Activated CD8-positive, alpha-beta T cell treated with anti-CD3 and anti-CD28 coated beads for 36 hours (primary cell): ENCODE results near the gene CAPN12. TPM values are rescaled to one million over a fixed set of nuclear protein-coding genes. Genes with fewer than 3 reads are reported as not detected.
"Not testable (repeated sequence)": the region's sequence is repeated elsewhere in the genome, so short reads cannot be mapped to it uniquely, and the experiment has no call there.

Source experiments
- ATAC-seq: fragments of 200-7000 bp; cut with Tn5 transposase; one replicate; pipeline ENCODE4 v1.10.0; 2021; ENCODE audit warnings: mild to moderate bottlenecking, moderate library complexity
- CTCF ChIA-PET: fragments of 350-600 bp; sonication (Branson Sonifier 250); formaldehyde crosslinking; loops from one replicate; lab custom pipeline; 2021; ENCODE audit warnings: antibody characterized with exemption; lab: Charles Lee
- POLR2A ChIA-PET: fragments of 350-600 bp; sonication (Branson Sonifier 250); formaldehyde crosslinking; loops from one replicate; lab custom pipeline; 2021; ENCODE audit warnings: antibody characterized with exemption; lab: Charles Lee
- DNase-seq: peaks from one replicate; pipeline ENCODE4 v3.0.0-alpha.2; 2020
- H3K27ac Mint-ChIP-seq: one replicate; pipeline ENCODE4 v1.8.0; 2021; ENCODE audit warnings: mild to moderate bottlenecking, mixed read lengths
- H3K27me3 Mint-ChIP-seq: one replicate; pipeline ENCODE4 v1.8.0; 2021; ENCODE audit warnings: mixed read lengths
- H3K36me3 Mint-ChIP-seq: one replicate; pipeline ENCODE4 v1.8.0; 2021; ENCODE audit warnings: low read depth, mixed read lengths
- H3K4me1 Mint-ChIP-seq: one replicate; pipeline ENCODE4 v1.8.0; 2021; ENCODE audit warnings: low read depth, mixed read lengths
- H3K4me3 Mint-ChIP-seq: one replicate; pipeline ENCODE4 v1.8.0; 2021; ENCODE audit warnings: mild to moderate bottlenecking, moderate library complexity, mixed read lengths
- H3K9me3 Mint-ChIP-seq: one replicate; pipeline ENCODE4 v1.8.0; 2021; ENCODE audit warnings: mixed read lengths
- intact Hi-C: fragments of 100-400 bp; cut with micrococcal nuclease; formaldehyde crosslinking; loops from one replicate; pipeline ENCODE4 v1.10.0; 2022
- total RNA-seq, 2 experiments: library from RNA; stranded (reverse); gene quantifications; one replicate each; pipeline ENCODE4 v1.2.3, GENCODE V29; 2021
- TF ChIP-seq, protein P1 (sequence below): fragments of 200-600 bp; IDR thresholded peaks from one replicate; pipeline ENCODE4 v1.8.0; 2022; ENCODE audit warnings: antibody characterized with exemption, mild to moderate bottlenecking

CAPN12 gene
- total RNA-seq, 2 experiments from 2014 or later = 19.6 to 22.7 TPM

DNA sequence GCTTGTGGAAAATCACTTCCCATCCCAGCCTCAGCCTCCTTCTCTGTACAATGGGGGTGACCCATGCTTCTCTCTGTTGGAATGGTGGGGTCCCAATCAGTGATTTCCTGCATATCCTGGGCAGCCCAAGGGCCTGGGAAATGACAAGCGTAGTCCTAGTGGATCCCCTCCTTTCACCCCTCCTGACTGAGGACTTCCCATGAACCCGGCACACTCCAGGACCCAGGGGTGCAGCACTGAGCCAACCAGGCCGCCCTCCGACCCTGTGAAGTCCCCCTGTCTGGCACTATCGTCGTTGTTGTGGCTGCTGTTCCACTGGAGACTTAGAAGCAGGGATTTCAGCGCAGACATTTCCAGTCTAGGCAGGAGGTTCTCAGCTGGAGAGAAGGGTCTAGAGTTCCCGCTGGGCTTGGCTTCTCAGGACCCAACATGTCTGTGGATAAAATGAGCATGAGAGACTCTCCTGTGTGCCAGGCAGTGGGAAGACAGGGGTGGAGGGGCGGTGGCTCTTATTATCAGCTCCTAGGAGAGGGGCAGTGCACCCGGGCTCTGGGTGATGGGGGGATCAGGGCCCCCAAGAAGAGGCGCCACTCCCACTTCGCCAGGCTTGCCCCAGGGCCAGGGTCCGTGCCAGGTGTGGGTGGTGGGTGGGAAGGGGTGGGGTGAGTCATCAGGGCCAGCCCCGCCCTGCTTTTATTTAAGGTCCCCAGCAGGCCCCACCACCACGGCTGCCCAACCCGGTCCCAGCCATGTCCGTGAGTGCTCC lies 44.4 kb upstream of the CAPN12 start, which contains the start of gene LGALS7B:
TSS of gene LGALS7B (plus strand) at position 723 of the 766 bp plus-strand sequence. CDS start at position 750, 27 bp downstream.
- ATAC-seq (no peak), DNase-seq (no peak)
- Mint-ChIP-seq H3K27ac (no peak within 1 kb of the TSS), H3K27me3 (peaks cover 2% of the 10 kb centered on the region), H3K9me3 (no peaks in the 10 kb centered on the region), H3K36me3 (no peaks in the 10 kb centered on the region), H3K4me3 (no peak within 1 kb of the TSS), H3K4me1 (peaks cover 5% of the 10 kb centered on the region)
- POLR2A ChIA-PET = no interaction called here
- intact Hi-C loops = no loop called here
- CTCF ChIA-PET = no interaction called here
- TF ChIP-seq, protein P1, sequence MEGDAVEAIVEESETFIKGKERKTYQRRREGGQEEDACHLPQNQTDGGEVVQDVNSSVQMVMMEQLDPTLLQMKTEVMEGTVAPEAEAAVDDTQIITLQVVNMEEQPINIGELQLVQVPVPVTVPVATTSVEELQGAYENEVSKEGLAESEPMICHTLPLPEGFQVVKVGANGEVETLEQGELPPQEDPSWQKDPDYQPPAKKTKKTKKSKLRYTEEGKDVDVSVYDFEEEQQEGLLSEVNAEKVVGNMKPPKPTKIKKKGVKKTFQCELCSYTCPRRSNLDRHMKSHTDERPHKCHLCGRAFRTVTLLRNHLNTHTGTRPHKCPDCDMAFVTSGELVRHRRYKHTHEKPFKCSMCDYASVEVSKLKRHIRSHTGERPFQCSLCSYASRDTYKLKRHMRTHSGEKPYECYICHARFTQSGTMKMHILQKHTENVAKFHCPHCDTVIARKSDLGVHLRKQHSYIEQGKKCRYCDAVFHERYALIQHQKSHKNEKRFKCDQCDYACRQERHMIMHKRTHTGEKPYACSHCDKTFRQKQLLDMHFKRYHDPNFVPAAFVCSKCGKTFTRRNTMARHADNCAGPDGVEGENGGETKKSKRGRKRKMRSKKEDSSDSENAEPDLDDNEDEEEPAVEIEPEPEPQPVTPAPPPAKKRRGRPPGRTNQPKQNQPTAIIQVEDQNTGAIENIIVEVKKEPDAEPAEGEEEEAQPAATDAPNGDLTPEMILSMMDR = no peak

DNA sequence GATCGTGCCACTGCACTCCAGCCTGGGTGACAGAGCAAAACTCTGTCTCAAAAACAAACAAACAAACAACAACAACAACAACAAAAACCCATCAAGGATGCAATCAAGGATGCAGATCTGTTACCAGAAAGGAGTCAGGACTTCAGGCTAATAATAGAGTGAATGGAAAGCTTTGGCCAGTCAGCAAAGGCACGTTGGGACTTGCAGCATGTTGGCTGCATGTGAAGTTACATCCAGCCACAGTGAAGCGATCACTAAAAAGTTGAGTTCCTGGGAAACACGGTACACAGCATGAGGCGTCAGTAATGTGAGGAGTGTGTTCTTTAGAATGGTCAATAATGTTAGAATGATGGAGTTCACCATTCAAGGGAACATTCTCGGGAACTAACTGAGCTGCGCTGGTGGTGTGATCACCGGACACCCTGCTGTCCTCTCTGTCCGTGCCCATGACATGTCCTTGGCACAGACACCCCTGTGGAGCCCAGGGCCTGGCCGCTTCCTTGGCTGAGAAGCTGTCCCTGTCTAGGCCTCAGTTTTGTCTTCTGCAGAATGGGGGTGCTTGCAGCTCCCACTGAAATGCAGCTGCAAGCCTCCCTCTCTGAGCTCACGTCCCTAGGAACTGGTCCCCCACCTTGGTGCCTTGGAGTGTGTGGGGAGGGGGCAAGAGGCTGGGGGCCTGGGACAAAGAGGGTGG lies 42.4 kb upstream of the CAPN12 start:
- intact Hi-C loops = no loop called here
- no peak for DNase-seq
- TF ChIP-seq, protein P1 = no peak
- Mint-ChIP-seq H3K4me3 (no peak overlapping the region), H3K9me3 (no peaks in the 10 kb centered on the region), H3K27me3 (no peaks in the 10 kb centered on the region), H3K27ac (peak overlapping the region; percentile 46), H3K4me1 (no peaks in the 10 kb centered on the region), H3K36me3 (no peaks in the 10 kb centered on the region)
- CTCF ChIA-PET = interaction anchor here (0.8 to 1.5 kb wide), 3 partner anchors 9 to 144 kb away, joined by 3 to 6 read pairs (median 5); partner anchors contain the start of genes MRPS12 and SARS2
- POLR2A ChIA-PET = interaction anchor here (1.0 kb wide), 1 partner anchor 17 kb away, joined by 3 read pairs; no protein-coding TSS in a partner anchor
- ATAC-seq = no peak

DNA sequence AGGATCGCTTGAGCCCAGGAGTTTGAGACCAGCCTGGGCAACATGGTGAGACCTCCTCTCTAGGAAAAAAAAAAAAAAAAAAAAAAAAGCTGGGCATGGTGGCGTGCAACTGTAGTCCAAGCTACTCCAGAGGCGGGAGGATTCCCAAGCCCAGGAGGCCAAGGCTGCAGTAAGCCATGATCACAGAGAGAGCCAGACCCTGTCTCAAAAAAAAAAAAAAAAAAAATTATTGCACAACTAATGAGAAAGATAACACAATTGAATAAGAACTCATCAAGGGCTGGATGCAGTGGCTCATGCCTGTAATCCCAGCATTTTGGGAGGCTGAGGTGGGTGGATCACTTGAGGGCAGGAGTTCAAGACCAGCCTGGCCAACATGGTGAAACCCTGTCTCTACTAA lies 41.8 kb upstream of the CAPN12 start:
- H3K36me3 Mint-ChIP-seq, H3K4me1 Mint-ChIP-seq, POLR2A ChIA-PET, H3K4me3 Mint-ChIP-seq, ATAC-seq, H3K9me3 Mint-ChIP-seq, H3K27me3 Mint-ChIP-seq, H3K27ac Mint-ChIP-seq, DNase-seq, intact Hi-C loops: not testable (repeated sequence)
- CTCF ChIA-PET = interaction anchor here (0.8 kb wide), 1 partner anchor 16 kb away, joined by 6 read pairs; no protein-coding TSS in a partner anchor

GRCh38 chr19:38785187-38785699 lies 41.0 kb upstream of the CAPN12 start:
- ChIA-PET POLR2A (no interaction called here), CTCF (no interaction called here)
- H3K4me3 Mint-ChIP-seq = no peak overlapping the region
- intact Hi-C loops = no loop called here
- H3K4me1 Mint-ChIP-seq = no peaks in the 10 kb centered on the region
- no peaks in the 10 kb centered on the region for H3K9me3 Mint-ChIP-seq
- TF ChIP-seq, protein P1 = no peak
- H3K36me3 Mint-ChIP-seq = no peaks in the 10 kb centered on the region
- no peaks in the 10 kb centered on the region for H3K27me3 Mint-ChIP-seq
- no peak overlapping the region for H3K27ac Mint-ChIP-seq
- ATAC-seq (no peak), DNase-seq (no peak)

GRCh38 chr19:38784224-38784623 lies 40.0 kb upstream of the CAPN12 start:
- POLR2A ChIA-PET = no interaction called here
- CTCF ChIA-PET = no interaction called here
- H3K9me3 Mint-ChIP-seq = no peaks in the 10 kb centered on the region
- H3K36me3 Mint-ChIP-seq = no peaks in the 10 kb centered on the region
- no peaks in the 10 kb centered on the region for H3K4me1 Mint-ChIP-seq
- no peak for ATAC-seq
- TF ChIP-seq, protein P1 = no peak
- intact Hi-C loops = no loop called here
- H3K4me3 Mint-ChIP-seq = no peak overlapping the region
- DNase-seq = no peak
- no peak overlapping the region for H3K27ac Mint-ChIP-seq
- no peaks in the 10 kb centered on the region for H3K27me3 Mint-ChIP-seq

DNA sequence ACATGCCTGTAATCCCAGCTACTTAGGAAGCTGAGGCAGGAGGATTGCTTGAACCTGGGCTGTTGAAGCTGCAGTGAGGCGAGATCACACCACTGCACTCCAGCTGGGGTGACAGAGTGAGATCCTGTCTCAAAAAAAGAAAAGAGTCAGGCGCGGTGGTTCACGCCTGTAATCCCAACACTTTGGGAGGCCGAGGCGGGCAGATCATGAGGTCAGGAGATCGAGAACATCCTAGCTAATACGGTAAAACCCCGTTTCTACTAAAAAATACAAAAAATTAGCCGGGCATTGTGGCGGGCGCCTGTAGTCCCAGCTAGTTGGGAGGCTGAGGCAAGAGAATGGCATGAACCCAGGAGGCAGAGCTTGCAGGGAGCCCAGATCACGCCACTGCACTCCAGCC lies 37.9 kb upstream of the CAPN12 start:
- DNase-seq, intact Hi-C loops, CTCF ChIA-PET, POLR2A ChIA-PET, H3K27ac Mint-ChIP-seq, H3K4me1 Mint-ChIP-seq, ATAC-seq, H3K27me3 Mint-ChIP-seq, H3K4me3 Mint-ChIP-seq, H3K36me3 Mint-ChIP-seq, H3K9me3 Mint-ChIP-seq: not testable (repeated sequence)
